Measurements from ENCODE around the gene GPR17.

GPR17 gene

GRCh38 chr2:127630864-127631540 is 15.0 kb upstream of the GPR17 start:
- TF ChIP-seq, protein P1, sequence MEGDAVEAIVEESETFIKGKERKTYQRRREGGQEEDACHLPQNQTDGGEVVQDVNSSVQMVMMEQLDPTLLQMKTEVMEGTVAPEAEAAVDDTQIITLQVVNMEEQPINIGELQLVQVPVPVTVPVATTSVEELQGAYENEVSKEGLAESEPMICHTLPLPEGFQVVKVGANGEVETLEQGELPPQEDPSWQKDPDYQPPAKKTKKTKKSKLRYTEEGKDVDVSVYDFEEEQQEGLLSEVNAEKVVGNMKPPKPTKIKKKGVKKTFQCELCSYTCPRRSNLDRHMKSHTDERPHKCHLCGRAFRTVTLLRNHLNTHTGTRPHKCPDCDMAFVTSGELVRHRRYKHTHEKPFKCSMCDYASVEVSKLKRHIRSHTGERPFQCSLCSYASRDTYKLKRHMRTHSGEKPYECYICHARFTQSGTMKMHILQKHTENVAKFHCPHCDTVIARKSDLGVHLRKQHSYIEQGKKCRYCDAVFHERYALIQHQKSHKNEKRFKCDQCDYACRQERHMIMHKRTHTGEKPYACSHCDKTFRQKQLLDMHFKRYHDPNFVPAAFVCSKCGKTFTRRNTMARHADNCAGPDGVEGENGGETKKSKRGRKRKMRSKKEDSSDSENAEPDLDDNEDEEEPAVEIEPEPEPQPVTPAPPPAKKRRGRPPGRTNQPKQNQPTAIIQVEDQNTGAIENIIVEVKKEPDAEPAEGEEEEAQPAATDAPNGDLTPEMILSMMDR (conservative IDR thresholded peaks at IDR 0.05; ENCODE audit: low read depth, low read length), result no peak
- H3K4me3 ChIP-seq (ENCODE audit: low read depth, low read length), result no peak overlapping the region
- no peak for DNase-seq (ENCODE audit: low read depth)

DNA sequence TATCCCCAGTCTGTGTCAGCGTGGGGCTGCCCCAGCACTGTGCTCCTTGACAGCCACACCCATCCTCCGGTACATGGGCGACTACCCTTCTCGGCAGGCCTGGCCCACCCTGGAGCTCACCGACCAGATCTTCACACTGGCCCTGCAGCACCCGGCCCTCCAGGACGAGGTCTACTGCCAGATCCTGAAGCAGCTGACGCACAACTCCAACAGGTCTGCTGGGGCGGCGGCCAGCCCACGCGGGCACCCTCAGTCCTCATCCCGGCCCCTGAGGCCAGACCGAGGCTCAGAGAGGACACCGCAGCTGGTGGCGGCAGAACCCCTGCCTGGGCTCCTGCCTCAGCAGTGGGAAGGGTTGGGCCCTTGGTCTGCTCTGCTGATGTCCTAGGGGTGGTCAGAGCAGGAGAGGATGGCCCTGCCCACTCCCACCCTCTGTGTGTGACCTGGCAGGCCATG is 14.4 kb upstream of the GPR17 start:
- H3K4me3 ChIP-seq (ENCODE audit: low read depth, low read length), result no peak overlapping the region
- TF ChIP-seq, protein P1 (conservative IDR thresholded peaks at IDR 0.05; ENCODE audit: low read depth, low read length), result no peak
- DNase-seq (ENCODE audit: low read depth), result no peak

GRCh38 chr2:127631997-127632581 is 13.9 kb upstream of the GPR17 start:
- H3K4me3 ChIP-seq (ENCODE audit: low read depth, low read length), result no peak overlapping the region
- DNase-seq (ENCODE audit: low read depth), result no peak
- TF ChIP-seq, protein P1 (conservative IDR thresholded peaks at IDR 0.05; ENCODE audit: low read depth, low read length), result no peak

- DNase-seq (ENCODE audit: low read depth), result no peak
- TF ChIP-seq, protein P1 (conservative IDR thresholded peaks at IDR 0.05; ENCODE audit: low read depth, low read length), result no peak
- no peak overlapping the region for H3K4me3 ChIP-seq (ENCODE audit: low read depth, low read length)
These were observed 13.1 kb upstream of the GPR17 start for GRCh38 chr2:127632592-127633489.

DNA sequence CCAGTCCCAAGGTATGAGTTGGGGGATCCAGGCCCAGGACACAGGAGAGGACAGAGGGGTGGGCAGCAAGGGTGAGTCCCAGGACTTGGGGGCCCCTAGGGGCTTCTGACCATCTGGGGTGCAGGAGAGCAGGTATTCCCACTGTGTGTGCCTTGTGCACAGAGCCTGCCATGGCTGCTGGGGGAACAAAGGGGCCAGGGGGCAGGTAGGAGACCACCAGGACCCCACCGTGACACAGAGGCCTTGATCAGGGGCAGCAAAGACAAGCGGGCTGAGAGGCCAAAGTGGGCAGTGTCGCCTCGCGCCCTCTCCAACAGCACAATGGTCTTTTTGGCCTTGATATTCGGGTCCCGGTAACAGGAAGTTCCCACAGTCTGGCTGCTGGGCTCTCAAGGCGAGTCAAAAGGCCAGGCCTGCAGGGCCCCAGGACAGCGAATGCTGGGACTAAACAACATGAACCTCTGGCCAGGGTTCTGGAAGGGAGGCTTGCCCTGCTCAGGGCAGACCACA is 12.3 kb upstream of the GPR17 start:
- peak; percentile 10 for DNase-seq (ENCODE audit: low read depth)
- TF ChIP-seq, protein P1 (conservative IDR thresholded peaks at IDR 0.05; ENCODE audit: low read depth, low read length), result no peak
- no peak overlapping the region for H3K4me3 ChIP-seq (ENCODE audit: low read depth, low read length)

- TF ChIP-seq, protein P1 (conservative IDR thresholded peaks at IDR 0.05; ENCODE audit: low read depth, low read length), result no peak
- DNase-seq (ENCODE audit: low read depth), result no peak
- H3K4me3 ChIP-seq (ENCODE audit: low read depth, low read length), result no peak overlapping the region
These were observed 11.8 kb upstream of the GPR17 start for GRCh38 chr2:127634066-127634617.
